GM18502 (cell line): Measurements from ENCODE around the gene TMEM187.
A peak's percentile ranks its signal among the peaks of the same experiment; 100 is the strongest.

Experiments used
- ATAC-seq: cut with Tn5 transposase; IDR thresholded peaks from one replicate; pipeline ENCODE4 v1.9.1; 2021; ENCODE audit warnings: mild to moderate bottlenecking; ENCODE audit not compliant: unreplicated experiment, poor library complexity

The TMEM187 gene

DNA sequence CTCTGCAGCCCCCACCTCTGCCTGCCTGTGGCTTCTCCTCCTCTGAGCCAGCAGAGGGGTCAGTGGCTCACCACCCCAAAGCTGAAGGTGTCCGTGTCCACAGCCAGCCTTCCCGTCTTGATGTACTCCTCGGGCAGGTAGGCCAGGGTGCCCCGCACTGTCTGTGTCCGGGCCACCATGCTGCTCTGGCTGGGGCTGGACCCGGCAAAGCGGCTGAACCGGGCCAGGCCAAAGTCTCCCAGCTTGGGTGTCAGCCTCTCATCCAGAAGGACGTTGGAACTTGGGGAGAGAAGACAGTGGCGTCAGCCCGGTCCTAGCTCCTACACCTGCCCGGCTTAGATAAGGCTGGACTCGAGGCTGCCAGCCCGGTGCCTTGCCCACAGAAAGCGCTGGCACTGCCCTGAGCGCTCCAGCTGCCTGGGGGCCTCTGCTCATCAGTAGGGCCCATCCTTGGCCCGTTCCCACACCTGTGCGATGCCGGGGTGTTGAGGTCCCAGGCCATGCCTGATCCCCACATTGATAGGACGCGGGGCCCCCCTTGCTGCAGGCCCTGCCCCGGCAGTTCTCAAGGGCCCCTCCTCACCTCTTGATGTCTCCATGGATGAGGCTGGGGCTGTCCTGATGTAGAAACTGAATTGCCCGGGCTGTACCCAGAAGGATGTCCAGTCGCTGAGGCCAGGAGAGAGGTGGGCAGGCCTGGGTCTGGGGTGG is 44.0 kb downstream of the TMEM187 start:
- no peak for ATAC-seq

- ATAC-seq: no peak
Measured at GRCh38 chrX:154017766-154018517, 45.4 kb downstream of the TMEM187 start.

DNA sequence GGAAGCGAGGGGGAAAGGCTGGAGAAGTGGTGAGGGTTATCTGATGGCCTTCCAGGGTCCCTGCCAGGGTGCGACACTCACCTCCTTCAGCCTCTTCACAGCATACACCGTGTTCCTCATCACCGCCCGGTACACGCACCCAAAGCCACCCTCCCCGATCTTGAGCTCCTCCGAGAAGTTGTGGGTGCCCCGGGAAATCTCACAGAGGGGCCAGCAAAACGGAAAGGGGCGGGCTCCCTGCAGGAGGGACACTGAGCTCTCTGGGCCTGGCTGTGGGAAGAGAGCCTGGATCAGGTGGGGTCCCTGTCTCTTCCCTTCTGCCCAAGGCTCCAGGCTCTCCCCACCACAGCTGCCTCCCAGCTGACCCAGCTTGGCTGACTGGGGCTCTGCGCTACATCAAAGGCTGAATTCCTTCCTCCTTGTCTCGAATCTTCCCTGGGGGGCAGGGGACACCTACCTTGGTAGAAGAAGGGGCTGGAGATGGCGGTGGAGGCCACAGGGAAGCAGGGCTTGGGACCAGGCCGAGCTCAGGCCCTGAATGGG is 46.0 kb downstream of the TMEM187 start:
- ATAC-seq: no peak

GRCh38 chrX:154019061-154019621 is 46.6 kb downstream of the TMEM187 start:
- peak; percentile 15 for ATAC-seq

- ATAC-seq: peak; percentile 62
Measured at GRCh38 chrX:154019633-154020528, 47.3 kb downstream of the TMEM187 start, which contains the start of gene IRAK1. TSS of gene IRAK1 (minus strand) at chrX:154019902. CDS start at chrX:154019812, 90 bp downstream.

DNA sequence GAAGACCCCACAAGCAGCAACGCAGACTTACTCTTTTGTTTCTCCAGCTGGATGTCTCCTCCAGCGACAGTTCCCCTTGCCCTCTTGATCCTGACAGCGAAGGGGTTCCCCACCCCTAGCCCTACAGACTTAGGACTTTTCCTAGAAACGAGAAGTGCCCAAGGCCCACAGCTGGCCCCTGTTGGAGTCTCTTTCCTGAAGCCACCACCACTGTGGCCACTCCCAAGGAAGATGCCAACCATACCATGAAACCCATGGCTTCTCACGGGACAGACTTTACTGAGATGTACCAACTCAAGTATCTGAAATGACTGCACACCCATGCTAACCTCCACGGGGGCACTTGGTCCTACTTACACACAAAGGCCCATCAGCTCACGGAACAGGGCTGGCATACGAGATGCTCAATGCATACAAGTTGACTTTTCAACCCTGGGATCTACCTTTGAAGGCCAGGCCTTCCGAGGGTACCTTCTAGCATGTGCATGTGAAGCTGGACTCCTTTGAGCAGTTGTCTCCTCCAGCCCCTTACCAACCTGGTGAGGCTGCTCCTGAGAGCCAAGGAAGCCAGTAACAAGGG is 48.1 kb downstream of the TMEM187 start:
- no peak for ATAC-seq

DNA sequence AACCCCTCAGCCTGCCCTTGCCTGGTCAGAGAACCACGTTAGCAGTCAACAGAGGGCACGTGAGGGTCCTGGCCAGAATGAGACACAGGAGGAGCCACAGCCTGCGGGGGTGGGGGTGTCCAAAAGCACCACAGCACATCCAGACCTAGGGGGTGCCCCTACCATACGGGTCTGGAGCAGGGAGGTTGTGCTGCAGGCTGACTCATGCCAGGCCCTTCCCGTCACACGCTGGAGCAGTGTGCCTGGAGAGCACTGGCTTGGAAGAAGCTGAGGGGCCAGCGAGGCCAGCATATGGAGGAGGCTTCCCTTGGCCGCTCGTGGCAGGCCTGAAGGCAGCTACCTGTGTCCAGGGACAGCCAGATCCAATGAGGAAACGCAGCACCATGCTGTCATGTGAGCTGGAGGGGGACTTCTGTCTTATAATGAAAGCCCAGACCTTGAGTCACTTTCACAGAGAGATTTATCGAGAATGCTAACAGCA is 48.6 kb downstream of the TMEM187 start:
- no peak for ATAC-seq

GRCh38 chrX:154022108-154022507 is 49.6 kb downstream of the TMEM187 start:
- ATAC-seq: no peak

GRCh38 chrX:154023276-154024000 is 50.9 kb downstream of the TMEM187 start:
- ATAC-seq: no peak

DNA sequence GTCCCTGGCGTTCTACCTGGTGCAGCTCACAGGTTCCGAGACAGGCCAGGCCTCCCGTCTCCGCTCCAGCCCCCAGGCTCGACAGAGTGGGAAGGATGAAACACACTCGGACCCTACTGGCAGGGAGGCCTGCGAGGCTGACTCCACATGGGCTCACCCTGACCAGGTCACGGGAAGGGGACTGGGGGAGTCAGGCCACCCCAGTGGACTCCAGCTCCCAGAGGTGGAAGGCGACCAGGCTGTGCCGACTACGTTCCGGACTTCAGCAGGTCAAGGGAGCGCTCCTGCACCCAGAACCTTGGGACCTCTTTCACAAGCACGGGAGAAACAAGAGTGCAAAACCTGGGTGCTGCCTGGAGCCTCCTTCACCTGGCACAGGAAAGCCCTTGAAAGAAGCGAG is 51.7 kb downstream of the TMEM187 start:
- ATAC-seq: no peak

DNA sequence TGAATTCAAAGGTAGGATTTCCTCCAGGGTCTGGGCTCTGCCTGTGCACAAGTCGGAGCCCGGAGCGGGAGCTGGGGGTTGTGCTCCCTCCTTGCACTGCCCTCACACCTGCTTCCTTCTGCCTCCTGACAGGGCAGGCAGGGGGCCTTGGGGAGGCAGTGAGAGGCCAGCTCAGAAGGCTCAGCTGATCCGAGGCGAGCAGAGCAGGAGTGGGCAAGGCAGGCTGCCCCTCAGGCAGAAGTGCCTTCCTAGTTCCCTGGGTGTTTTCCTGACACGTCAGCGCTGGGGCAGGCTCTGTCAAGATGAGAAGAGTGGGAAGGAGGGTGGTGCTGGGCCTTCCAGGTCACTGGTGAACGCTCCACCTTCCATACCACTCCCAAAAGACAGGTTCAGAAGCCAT is 52.7 kb downstream of the TMEM187 start:
- ATAC-seq: no peak

DNA sequence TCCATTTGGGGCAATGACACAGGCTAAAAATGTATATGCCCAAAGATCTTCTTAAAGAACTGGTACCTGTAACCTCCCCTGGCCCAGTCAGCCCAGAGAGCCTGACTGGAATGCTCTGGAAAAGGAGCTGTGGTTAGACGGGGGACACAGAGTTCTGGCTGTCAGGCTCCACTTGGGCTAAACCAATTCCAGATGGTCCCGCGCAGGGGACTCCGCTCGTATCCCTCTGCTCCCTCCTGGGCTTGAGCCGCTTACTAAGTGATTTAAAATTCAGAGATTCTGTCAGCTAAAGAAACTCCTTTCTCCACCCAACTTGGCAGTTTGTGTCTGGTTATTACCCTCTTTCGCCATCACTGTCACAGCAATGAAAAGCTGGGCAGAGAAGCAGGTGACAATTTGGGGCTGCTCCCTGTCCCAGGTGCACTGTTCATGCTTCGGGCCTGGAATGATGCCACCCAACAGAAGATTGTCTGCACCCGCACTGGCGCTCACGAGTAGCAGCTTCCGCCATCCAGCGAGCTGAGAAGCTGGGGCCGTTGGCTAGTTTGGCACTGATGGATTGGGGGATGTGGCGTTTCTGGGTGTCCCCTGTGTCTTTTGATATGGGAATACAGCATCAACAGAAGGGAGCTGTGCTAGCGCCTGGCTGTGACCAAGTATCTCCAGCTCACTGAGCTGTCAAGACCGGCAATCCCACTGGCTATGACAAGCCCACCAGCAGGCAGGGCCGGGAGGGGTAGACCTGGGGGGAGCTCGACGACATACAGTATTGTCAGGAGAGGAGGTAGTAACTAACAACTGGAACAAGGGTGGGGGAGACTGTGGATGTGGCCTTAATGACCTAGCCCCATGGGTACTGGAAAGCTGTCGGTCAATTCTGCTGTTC is 53.8 kb downstream of the TMEM187 start:
- no peak for ATAC-seq

- no peak for ATAC-seq
Measured at GRCh38 chrX:154027022-154027402, 54.5 kb downstream of the TMEM187 start.

DNA sequence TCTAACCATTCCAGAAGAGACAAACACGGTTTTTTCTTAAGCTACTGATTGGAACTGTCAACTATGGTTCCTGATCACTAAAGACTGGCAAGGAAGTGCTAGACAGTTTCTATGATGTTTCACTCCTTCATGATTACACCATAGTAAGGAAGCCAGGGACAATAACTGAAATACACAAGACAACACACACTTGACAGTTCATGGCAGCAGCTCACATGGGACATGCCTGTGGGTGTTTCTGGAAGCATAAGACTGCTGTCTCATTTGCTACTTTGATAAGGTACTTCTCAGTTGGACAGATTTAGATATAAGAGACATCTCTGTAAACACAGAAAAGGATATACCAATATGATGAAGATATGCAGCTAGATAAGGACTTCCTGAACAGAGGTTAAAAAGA is 55.4 kb downstream of the TMEM187 start:
- ATAC-seq: no peak

GRCh38 chrX:154028502-154029184 is 56.1 kb downstream of the TMEM187 start:
- ATAC-seq: no peak

- ATAC-seq: no peak
Measured at GRCh38 chrX:154029439-154029838, 56.9 kb downstream of the TMEM187 start.

DNA sequence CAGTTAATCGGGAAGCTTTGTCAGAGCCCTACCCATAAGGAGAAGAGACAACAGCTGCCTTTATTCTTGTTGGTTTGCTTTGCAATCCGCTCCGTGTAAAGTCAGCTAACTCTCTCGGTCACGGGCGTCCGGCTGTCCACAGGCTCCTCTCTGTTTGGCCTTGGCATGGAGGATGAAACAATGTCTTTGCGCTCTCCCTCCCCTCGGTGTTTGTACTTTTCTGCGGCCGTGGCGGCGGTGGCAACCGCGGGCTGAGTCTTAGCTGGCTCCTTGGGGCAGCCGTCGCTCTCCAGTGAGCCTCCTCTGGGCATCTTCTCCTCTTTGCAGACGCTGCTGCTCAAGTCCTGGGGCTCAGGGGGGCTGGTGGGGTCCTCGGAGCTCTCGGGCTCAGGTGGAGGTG is 57.7 kb downstream of the TMEM187 start:
- no peak for ATAC-seq
